ENCODE results near the gene ZNF324.
A peak's percentile ranks its signal among the peaks of the same experiment; 100 is the strongest.

Gene ZNF324

DNA sequence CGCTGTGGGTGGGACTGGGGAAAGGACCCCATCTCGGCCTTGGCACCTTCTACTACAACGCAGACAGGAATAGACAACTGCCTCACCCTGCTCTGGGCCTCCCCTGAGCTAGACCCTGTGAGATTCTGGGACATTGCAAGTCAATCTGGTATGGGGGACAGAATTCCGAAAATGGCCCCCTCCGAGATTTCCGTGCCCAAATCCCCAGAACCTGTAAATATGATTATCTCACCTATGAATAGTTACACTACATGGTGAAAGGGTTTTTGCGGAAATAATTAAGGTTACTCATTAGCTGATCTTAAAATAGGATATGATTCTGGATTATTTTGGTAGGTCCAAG is 53.3 kb downstream of the ZNF324 start:
- peaks cover 14% of the 10 kb centered on the region for H3K4me1 ChIP-seq (ENCODE audit: control insufficient read depth, insufficient read depth, low read length, poor library complexity, severe bottlenecking)
- peak overlapping the region; percentile 73 for H3K27ac ChIP-seq (ENCODE audit: insufficient read depth, low read length, poor library complexity, severe bottlenecking)
- DNase-seq = no peak
- H3K4me3 ChIP-seq (ENCODE audit: insufficient read depth, low read depth, low read length, poor library complexity, severe bottlenecking) = peak overlapping the region; percentile 61
- peaks cover 16% of the 10 kb centered on the region for H3K36me3 ChIP-seq (ENCODE audit: control insufficient read depth, insufficient read depth, low read length)
- no peaks in the 10 kb centered on the region for H3K27me3 ChIP-seq (replicated peaks; ENCODE audit: control insufficient read depth, insufficient read depth, low read length, poor library complexity, severe bottlenecking)
- no peaks in the 10 kb centered on the region for H3K9me3 ChIP-seq (ENCODE audit: control insufficient read depth, low read length)

- no peak for DNase-seq
- no peak overlapping the region for H3K27ac ChIP-seq (ENCODE audit: insufficient read depth, low read length, poor library complexity, severe bottlenecking)
- H3K27me3 ChIP-seq (replicated peaks; ENCODE audit: control insufficient read depth, insufficient read depth, low read length, poor library complexity, severe bottlenecking) = no peaks in the 10 kb centered on the region
- peaks cover 14% of the 10 kb centered on the region for H3K4me1 ChIP-seq (ENCODE audit: control insufficient read depth, insufficient read depth, low read length, poor library complexity, severe bottlenecking)
- peaks cover 8% of the 10 kb centered on the region for H3K36me3 ChIP-seq (ENCODE audit: control insufficient read depth, insufficient read depth, low read length)
- H3K4me3 ChIP-seq (ENCODE audit: insufficient read depth, low read depth, low read length, poor library complexity, severe bottlenecking) = no peak overlapping the region
- no peaks in the 10 kb centered on the region for H3K9me3 ChIP-seq (ENCODE audit: control insufficient read depth, low read length)
These were observed 54.8 kb downstream of the ZNF324 start for GRCh38 chr19:58521651-58522050.

DNA sequence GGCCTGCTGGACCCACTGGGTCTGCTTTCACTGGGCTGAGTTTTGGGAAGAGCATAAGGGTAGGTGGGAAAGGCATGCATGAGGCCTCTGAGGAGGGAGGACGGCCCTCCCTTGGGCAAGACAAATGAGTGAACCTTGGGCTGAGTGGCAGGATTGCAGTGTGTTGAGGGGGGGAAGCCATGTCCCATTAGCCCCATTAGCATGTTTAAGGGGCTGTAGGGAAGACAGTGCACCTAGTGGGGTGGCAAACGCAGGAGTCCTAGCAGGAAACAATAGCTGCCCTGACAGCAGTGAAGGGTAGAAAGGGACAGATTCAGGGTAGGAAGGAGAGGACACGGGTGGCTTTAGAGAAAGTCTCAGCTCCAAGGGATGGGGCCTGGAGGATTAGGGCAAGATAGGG is 55.8 kb downstream of the ZNF324 start:
- no peaks in the 10 kb centered on the region for H3K36me3 ChIP-seq (ENCODE audit: control insufficient read depth, insufficient read depth, low read length)
- no peak for DNase-seq
- no peaks in the 10 kb centered on the region for H3K9me3 ChIP-seq (ENCODE audit: control insufficient read depth, low read length)
- H3K4me3 ChIP-seq (ENCODE audit: insufficient read depth, low read depth, low read length, poor library complexity, severe bottlenecking) = no peak overlapping the region
- no peak overlapping the region for H3K27ac ChIP-seq (ENCODE audit: insufficient read depth, low read length, poor library complexity, severe bottlenecking)
- H3K27me3 ChIP-seq (replicated peaks; ENCODE audit: control insufficient read depth, insufficient read depth, low read length, poor library complexity, severe bottlenecking) = no peaks in the 10 kb centered on the region
- H3K4me1 ChIP-seq (ENCODE audit: control insufficient read depth, insufficient read depth, low read length, poor library complexity, severe bottlenecking) = peaks cover 14% of the 10 kb centered on the region
